ENCODE data around the gene SUSD6. TPM values are rescaled to one million over a fixed set of nuclear protein-coding genes. Genes with fewer than 3 reads are reported as not detected.

Gene SUSD6
- total and polyA plus RNA-seq, 2 experiments from 2014 or later, result 2.8 to 3.4 TPM

- TF ChIP-seq EZH2phosphoT487 (IDR thresholded peaks at IDR 0.05; ENCODE audit: unreplicated experiment) (no peak), CREB1 (CRISPR knock-in tag; IDR thresholded peaks at IDR 0.05; ENCODE audit: low read depth) (no peak), ZNF114 (CRISPR knock-in tag; IDR thresholded peaks at IDR 0.05) (no peak)
- TF ChIP-seq, protein P1, sequence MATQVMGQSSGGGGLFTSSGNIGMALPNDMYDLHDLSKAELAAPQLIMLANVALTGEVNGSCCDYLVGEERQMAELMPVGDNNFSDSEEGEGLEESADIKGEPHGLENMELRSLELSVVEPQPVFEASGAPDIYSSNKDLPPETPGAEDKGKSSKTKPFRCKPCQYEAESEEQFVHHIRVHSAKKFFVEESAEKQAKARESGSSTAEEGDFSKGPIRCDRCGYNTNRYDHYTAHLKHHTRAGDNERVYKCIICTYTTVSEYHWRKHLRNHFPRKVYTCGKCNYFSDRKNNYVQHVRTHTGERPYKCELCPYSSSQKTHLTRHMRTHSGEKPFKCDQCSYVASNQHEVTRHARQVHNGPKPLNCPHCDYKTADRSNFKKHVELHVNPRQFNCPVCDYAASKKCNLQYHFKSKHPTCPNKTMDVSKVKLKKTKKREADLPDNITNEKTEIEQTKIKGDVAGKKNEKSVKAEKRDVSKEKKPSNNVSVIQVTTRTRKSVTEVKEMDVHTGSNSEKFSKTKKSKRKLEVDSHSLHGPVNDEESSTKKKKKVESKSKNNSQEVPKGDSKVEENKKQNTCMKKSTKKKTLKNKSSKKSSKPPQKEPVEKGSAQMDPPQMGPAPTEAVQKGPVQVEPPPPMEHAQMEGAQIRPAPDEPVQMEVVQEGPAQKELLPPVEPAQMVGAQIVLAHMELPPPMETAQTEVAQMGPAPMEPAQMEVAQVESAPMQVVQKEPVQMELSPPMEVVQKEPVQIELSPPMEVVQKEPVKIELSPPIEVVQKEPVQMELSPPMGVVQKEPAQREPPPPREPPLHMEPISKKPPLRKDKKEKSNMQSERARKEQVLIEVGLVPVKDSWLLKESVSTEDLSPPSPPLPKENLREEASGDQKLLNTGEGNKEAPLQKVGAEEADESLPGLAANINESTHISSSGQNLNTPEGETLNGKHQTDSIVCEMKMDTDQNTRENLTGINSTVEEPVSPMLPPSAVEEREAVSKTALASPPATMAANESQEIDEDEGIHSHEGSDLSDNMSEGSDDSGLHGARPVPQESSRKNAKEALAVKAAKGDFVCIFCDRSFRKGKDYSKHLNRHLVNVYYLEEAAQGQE (IDR thresholded peaks at IDR 0.05; ENCODE audit: unreplicated experiment), result no peak
- TF ChIP-seq, protein P2, sequence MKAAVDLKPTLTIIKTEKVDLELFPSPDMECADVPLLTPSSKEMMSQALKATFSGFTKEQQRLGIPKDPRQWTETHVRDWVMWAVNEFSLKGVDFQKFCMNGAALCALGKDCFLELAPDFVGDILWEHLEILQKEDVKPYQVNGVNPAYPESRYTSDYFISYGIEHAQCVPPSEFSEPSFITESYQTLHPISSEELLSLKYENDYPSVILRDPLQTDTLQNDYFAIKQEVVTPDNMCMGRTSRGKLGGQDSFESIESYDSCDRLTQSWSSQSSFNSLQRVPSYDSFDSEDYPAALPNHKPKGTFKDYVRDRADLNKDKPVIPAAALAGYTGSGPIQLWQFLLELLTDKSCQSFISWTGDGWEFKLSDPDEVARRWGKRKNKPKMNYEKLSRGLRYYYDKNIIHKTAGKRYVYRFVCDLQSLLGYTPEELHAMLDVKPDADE (IDR thresholded peaks at IDR 0.05), result no peak
Measured at GRCh38 chr14:69561893-69562292, 49.5 kb upstream of the SUSD6 start (continued).

DNA sequence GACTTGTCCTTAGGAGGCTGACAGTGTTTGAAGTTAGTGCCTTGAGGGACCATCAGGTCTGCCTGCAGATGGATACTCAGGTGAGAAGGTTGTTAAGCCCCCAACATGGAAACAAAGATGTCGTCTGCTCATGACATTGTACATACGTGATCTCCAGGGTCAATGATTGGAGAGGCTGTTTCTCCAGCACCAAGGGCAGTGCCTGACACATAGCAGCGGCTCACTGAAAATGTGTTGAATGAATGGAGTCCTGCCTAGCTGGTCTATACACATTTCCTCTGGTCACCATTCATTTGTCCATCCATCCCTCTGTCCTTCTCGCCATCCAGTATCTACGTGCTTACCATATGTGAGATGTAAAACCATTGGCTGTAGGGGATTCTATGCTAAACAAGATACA lies 43.8 kb upstream of the SUSD6 start:
- no peak for DNase-seq (ENCODE audit: low spot score)
- peaks cover 6% of the 10 kb centered on the region; the same call in 2 of the 3 replicates for H3K36me3 Mint-ChIP-seq (ENCODE audit: low read depth)
- peaks cover 2% of the 10 kb centered on the region; the same call in 1 of the 3 replicates for H3K4me1 Mint-ChIP-seq
- H3K9me3 Mint-ChIP-seq, result peaks cover 18% of the 10 kb centered on the region; the same call in 2 of the 3 replicates
- no peaks in the 10 kb centered on the region; the same call in none of the 2 replicates for H4K20me1 ChIP-seq (replicated peaks; ENCODE audit: insufficient read depth)
- H3K36me3 ChIP-seq (ENCODE audit: insufficient read depth), result no peaks in the 10 kb centered on the region; the same call in 1 of the 2 replicates
- H3K27me3 ChIP-seq (ENCODE audit: insufficient read depth), result peaks cover 63% of the 10 kb centered on the region
- no peaks in the 10 kb centered on the region; the same call in 1 of the 2 replicates for H3K9me2 ChIP-seq (ENCODE audit: insufficient read depth)
- H3K27ac Mint-ChIP-seq, result no peak overlapping the region
- peaks cover 29% of the 10 kb centered on the region for H3K27me3 Mint-ChIP-seq (ENCODE audit: insufficient read depth, low read depth, poor library complexity)
- H3K4me3 ChIP-seq, result no peak overlapping the region
- no peak overlapping the region for H2AFZ ChIP-seq
- H3F3A ChIP-seq (replicated peaks; ENCODE audit: low read depth), result 0 out of 2 replicates have a peak, but pooled peaks cover 8% of the 10 kb centered on the region
- TF ChIP-seq, protein P1 (IDR thresholded peaks at IDR 0.05; ENCODE audit: unreplicated experiment), result peak; percentile 20
- TF ChIP-seq EZH2phosphoT487 (IDR thresholded peaks at IDR 0.05; ENCODE audit: unreplicated experiment), result no peak
- TF ChIP-seq CREB1 (CRISPR knock-in tag; IDR thresholded peaks at IDR 0.05; ENCODE audit: low read depth), result no peak
- H3K4me2 ChIP-seq, result no peak overlapping the region
- no peak overlapping the region for H3K4me3 Mint-ChIP-seq
- no peaks in the 10 kb centered on the region for H3K79me2 ChIP-seq (replicated peaks; ENCODE audit: insufficient read depth)
- H3K4me1 ChIP-seq (ENCODE audit: insufficient read depth), result no peaks in the 10 kb centered on the region
- no peak for ATAC-seq
- no peak overlapping the region for H3K27ac ChIP-seq (ENCODE audit: low read depth)

Data from GM23338 (cell line).